GM10248 (cell line): ENCODE results near the gene INTS13.

Experiments
- CTCF ChIA-PET: fragments of 300-600 bp; sonication (Branson Sonifier 250); formaldehyde crosslinking; extraction: SDS; loops from one replicate; lab custom pipeline; 2021; ENCODE audit warnings: antibody characterized with exemption; lab: Yijun Ruan, JAX
- POLR2A ChIA-PET: fragments of 350-650 bp; sonication (Branson Sonifier 250); formaldehyde crosslinking; extraction: SDS; loops from one replicate; lab custom pipeline; 2020; ENCODE audit warnings: antibody characterized with exemption; lab: Yijun Ruan, JAX
- DNase-seq: peaks from one replicate; pipeline ENCODE4 v3.0.0; 2012; ENCODE audit errors: extremely low spot score
- CTCF ChIP-seq: IDR thresholded peaks from 2 replicates; pipeline ENCODE4 v1.5.1; 2012; ENCODE audit warnings: mild to moderate bottlenecking, low read depth; ENCODE audit errors: extremely low read depth, missing control alignments, control extremely low read depth

Gene INTS13

GRCh38 chr12:26872625-26873024 lies 65.2 kb downstream of the INTS13 start:
- ChIA-PET POLR2A (no interaction called here), CTCF (interaction anchor here (1.3 to 5.8 kb wide), 5 partner anchors 11 to 80 kb away, joined by 3 to 71 read pairs (median 5); partner anchors contain the start of gene ITPR2)
- DNase-seq = no peak
- no peak for TF ChIP-seq CTCF

- ChIA-PET CTCF (interaction anchor here (1.3 to 5.8 kb wide), 5 partner anchors 12 to 80 kb away, joined by 3 to 71 read pairs (median 5); partner anchors contain the start of gene ITPR2), POLR2A (no interaction called here)
- no peak for DNase-seq
- no peak for TF ChIP-seq CTCF
Measured at GRCh38 chr12:26871985-26872384, 65.8 kb downstream of the INTS13 start.

- ChIA-PET CTCF (interaction anchor here (1.1 to 5.8 kb wide), 9 partner anchors 8 to 139 kb away, joined by 3 to 71 read pairs (median 7); partner anchors contain the start of gene ITPR2), POLR2A (interaction anchor here (0.6 kb wide), 1 partner anchor 48 kb away, joined by 3 read pairs; no protein-coding TSS in a partner anchor)
- DNase-seq = no peak
- TF ChIP-seq CTCF = no peak
Measured at GRCh38 chr12:26870491-26871419, 67.0 kb downstream of the INTS13 start.

- no peak for TF ChIP-seq CTCF
- CTCF ChIA-PET = interaction anchor here (1.1 to 5.8 kb wide), 9 partner anchors 7 to 138 kb away, joined by 3 to 71 read pairs (median 7); partner anchors contain the start of gene ITPR2
- DNase-seq = no peak
- POLR2A ChIA-PET = interaction anchor here (0.6 kb wide), 1 partner anchor 49 kb away, joined by 3 read pairs; no protein-coding TSS in a partner anchor
Measured at GRCh38 chr12:26869908-26870459, 67.8 kb downstream of the INTS13 start.

- TF ChIP-seq CTCF = no peak
- ChIA-PET POLR2A (no interaction called here), CTCF (interaction anchor here (1.0 to 5.8 kb wide), 7 partner anchors 8 to 437 kb away, joined by 3 to 71 read pairs (median 6); partner anchors contain the start of gene ITPR2)
- no peak for DNase-seq
Measured at GRCh38 chr12:26869104-26869494, 68.7 kb downstream of the INTS13 start.

- CTCF ChIA-PET = interaction anchor here (1.0 to 5.8 kb wide), 7 partner anchors 9 to 438 kb away, joined by 3 to 71 read pairs (median 6); partner anchors contain the start of gene ITPR2
- POLR2A ChIA-PET = no interaction called here
- TF ChIP-seq CTCF = no peak
- DNase-seq = no peak
Measured at GRCh38 chr12:26868447-26869103, 69.2 kb downstream of the INTS13 start.
